Measurements from ENCODE around the gene B3GNT3. TPM values are rescaled to one million over a fixed set of nuclear protein-coding genes. Genes with fewer than 3 reads are reported as not detected.

Gene B3GNT3
- total and polyA plus RNA-seq, 2 of the 13 experiments (the other 11 are each of a cell fraction or from before 2014, with no cell fraction given): 0.86 to 4.0 TPM

DNA sequence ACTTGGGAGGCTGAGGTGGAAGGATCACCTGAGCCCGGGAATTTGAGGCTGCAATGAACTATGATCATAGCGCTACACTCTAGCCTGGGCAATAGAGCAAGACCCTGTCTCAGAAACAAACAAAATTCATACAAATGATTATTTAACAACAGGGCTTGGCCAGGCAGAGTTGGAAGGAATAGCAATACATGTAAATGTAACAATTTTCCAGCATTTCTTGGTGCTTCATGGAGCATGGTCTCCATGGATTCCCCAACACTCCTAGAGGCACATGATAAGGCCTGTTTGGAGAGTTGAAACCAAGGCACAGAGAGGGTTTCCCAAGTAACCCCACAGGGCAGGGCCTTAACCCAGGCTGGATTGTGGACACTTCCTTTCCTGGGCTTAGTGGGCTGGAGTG lies 16.2 kb downstream of the B3GNT3 start:
- no peak overlapping the region for H2AFZ ChIP-seq (ENCODE audit: low read length)
- H3K4me2 ChIP-seq (ENCODE audit: low read depth, low read length): no peak overlapping the region
- FAIRE-seq (no peak), ATAC-seq (no peak), DNase-seq (ENCODE audit: low spot score) (no peak)
- no peaks in the 10 kb centered on the region for H4K20me1 ChIP-seq (ENCODE audit: insufficient read depth, low read length)
- intact Hi-C loops (cut with micrococcal nuclease; ENCODE audit: unreplicated experiment): no loop called here
- H3K9ac ChIP-seq (ENCODE audit: insufficient read depth, low read depth, low read length): no peak overlapping the region
- 94% methylated on average over 2 of the region's 2 CpGs for WGBS (ENCODE audit: low lambda C conversion rate)
- in situ Hi-C loops (cut with HindIII; ENCODE audit: extremely low pct_ligation_motif_present, low pct_unique_long_range_greater_than_20kb): no loop called here
- CTCF ChIA-PET (ENCODE audit: low intra/inter-chr PET ratio, low total read pairs): no interaction called here
- H3K36me3 ChIP-seq (replicated peaks in 1 of 2; ENCODE audit: control insufficient read depth in 1 of 2, insufficient read depth in 2 of 2, low read length in 2 of 2): peaks cover 0 to 2% of the 10 kb centered on the region in 2 experiments; a peak in 2 of 5 replicates
- no peaks in the 10 kb centered on the region for H3K9me3 ChIP-seq (ENCODE audit: low read length)
- H3K79me2 ChIP-seq (ENCODE audit: insufficient read depth, low read length): no peaks in the 10 kb centered on the region
- H3K27me3 ChIP-seq (ENCODE audit: control insufficient read depth in 1 of 2, insufficient read depth in 2 of 2, low read length in 2 of 2): no peaks in the 10 kb centered on the region
- no peak overlapping the region for H3K4me3 ChIP-seq (replicated peaks in 1 of 3; ENCODE audit: insufficient read depth in 1 of 3, low read depth in 2 of 3, low read length in 3 of 3)
- no TSS peak for BruUV-seq (replicated peaks)
- no peaks in the 10 kb centered on the region for H3K4me1 ChIP-seq (ENCODE audit: insufficient read depth, low read length)
- POLR2A ChIA-PET: no interaction called here
- no peak overlapping the region for H3K27ac ChIP-seq (ENCODE audit: extremely low read length, insufficient read depth, low read length)
- TF ChIP-seq, protein P1, sequence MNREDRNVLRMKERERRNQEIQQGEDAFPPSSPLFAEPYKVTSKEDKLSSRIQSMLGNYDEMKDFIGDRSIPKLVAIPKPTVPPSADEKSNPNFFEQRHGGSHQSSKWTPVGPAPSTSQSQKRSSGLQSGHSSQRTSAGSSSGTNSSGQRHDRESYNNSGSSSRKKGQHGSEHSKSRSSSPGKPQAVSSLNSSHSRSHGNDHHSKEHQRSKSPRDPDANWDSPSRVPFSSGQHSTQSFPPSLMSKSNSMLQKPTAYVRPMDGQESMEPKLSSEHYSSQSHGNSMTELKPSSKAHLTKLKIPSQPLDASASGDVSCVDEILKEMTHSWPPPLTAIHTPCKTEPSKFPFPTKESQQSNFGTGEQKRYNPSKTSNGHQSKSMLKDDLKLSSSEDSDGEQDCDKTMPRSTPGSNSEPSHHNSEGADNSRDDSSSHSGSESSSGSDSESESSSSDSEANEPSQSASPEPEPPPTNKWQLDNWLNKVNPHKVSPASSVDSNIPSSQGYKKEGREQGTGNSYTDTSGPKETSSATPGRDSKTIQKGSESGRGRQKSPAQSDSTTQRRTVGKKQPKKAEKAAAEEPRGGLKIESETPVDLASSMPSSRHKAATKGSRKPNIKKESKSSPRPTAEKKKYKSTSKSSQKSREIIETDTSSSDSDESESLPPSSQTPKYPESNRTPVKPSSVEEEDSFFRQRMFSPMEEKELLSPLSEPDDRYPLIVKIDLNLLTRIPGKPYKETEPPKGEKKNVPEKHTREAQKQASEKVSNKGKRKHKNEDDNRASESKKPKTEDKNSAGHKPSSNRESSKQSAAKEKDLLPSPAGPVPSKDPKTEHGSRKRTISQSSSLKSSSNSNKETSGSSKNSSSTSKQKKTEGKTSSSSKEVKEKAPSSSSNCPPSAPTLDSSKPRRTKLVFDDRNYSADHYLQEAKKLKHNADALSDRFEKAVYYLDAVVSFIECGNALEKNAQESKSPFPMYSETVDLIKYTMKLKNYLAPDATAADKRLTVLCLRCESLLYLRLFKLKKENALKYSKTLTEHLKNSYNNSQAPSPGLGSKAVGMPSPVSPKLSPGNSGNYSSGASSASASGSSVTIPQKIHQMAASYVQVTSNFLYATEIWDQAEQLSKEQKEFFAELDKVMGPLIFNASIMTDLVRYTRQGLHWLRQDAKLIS (CRISPR knock-in tag; IDR thresholded peaks at IDR 0.05): no peak
- no peak for TF ChIP-seq ZC3H4 (CRISPR knock-in tag; IDR thresholded peaks at IDR 0.05; ENCODE audit: borderline replicate concordance)
- TF ChIP-seq, protein P2, sequence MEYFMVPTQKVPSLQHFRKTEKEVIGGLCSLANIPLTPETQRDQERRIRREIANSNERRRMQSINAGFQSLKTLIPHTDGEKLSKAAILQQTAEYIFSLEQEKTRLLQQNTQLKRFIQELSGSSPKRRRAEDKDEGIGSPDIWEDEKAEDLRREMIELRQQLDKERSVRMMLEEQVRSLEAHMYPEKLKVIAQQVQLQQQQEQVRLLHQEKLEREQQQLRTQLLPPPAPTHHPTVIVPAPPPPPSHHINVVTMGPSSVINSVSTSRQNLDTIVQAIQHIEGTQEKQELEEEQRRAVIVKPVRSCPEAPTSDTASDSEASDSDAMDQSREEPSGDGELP (IDR thresholded peaks at IDR 0.05; ENCODE audit: borderline replicate concordance, low read depth): no peak
- TF ChIP-seq ZNF317 (CRISPR knock-in tag; IDR thresholded peaks at IDR 0.05): no peak
- TF ChIP-seq, protein P3, sequence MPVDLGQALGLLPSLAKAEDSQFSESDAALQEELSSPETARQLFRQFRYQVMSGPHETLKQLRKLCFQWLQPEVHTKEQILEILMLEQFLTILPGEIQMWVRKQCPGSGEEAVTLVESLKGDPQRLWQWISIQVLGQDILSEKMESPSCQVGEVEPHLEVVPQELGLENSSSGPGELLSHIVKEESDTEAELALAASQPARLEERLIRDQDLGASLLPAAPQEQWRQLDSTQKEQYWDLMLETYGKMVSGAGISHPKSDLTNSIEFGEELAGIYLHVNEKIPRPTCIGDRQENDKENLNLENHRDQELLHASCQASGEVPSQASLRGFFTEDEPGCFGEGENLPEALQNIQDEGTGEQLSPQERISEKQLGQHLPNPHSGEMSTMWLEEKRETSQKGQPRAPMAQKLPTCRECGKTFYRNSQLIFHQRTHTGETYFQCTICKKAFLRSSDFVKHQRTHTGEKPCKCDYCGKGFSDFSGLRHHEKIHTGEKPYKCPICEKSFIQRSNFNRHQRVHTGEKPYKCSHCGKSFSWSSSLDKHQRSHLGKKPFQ (CRISPR knock-in tag; IDR thresholded peaks at IDR 0.05; ENCODE audit: insufficient replicate concordance): no peak
- TF ChIP-seq MEIS1 (CRISPR knock-in tag; IDR thresholded peaks at IDR 0.05; ENCODE audit: borderline replicate concordance): no peak
- no peak for TF ChIP-seq RXRB (CRISPR knock-in tag; IDR thresholded peaks at IDR 0.05; ENCODE audit: borderline replicate concordance)
- TF ChIP-seq, protein P4, sequence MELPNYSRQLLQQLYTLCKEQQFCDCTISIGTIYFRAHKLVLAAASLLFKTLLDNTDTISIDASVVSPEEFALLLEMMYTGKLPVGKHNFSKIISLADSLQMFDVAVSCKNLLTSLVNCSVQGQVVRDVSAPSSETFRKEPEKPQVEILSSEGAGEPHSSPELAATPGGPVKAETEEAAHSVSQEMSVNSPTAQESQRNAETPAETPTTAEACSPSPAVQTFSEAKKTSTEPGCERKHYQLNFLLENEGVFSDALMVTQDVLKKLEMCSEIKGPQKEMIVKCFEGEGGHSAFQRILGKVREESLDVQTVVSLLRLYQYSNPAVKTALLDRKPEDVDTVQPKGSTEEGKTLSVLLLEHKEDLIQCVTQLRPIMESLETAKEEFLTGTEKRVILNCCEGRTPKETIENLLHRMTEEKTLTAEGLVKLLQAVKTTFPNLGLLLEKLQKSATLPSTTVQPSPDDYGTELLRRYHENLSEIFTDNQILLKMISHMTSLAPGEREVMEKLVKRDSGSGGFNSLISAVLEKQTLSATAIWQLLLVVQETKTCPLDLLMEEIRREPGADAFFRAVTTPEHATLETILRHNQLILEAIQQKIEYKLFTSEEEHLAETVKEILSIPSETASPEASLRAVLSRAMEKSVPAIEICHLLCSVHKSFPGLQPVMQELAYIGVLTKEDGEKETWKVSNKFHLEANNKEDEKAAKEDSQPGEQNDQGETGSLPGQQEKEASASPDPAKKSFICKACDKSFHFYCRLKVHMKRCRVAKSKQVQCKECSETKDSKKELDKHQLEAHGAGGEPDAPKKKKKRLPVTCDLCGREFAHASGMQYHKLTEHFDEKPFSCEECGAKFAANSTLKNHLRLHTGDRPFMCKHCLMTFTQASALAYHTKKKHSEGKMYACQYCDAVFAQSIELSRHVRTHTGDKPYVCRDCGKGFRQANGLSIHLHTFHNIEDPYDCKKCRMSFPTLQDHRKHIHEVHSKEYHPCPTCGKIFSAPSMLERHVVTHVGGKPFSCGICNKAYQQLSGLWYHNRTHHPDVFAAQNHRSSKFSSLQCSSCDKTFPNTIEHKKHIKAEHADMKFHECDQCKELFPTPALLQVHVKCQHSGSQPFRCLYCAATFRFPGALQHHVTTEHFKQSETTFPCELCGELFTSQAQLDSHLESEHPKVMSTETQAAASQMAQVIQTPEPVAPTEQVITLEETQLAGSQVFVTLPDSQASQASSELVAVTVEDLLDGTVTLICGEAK (IDR thresholded peaks at IDR 0.05): no peak
- TF ChIP-seq, protein P4 (CRISPR knock-in tag; IDR thresholded peaks at IDR 0.05): no peak

Measured in HepG2 (cell line).